GM18909 (cell line): ENCODE results near the gene GULP1.
"Not testable (repeated sequence)": the region's sequence is repeated elsewhere in the genome, so short reads cannot be mapped to it uniquely, and the experiment has no call there.

Experiments used
- ATAC-seq: cut with Tn5 transposase; IDR thresholded peaks from one replicate; pipeline ENCODE4 v1.9.1; 2021; ENCODE audit warnings: mild to moderate bottlenecking; ENCODE audit not compliant: unreplicated experiment, poor library complexity

GULP1 gene

GRCh38 chr2:188517549-188518215, 226.0 kb downstream of the GULP1 start:
- ATAC-seq: no peak

- ATAC-seq: no peak
Observed at GRCh38 chr2:188518381-188518780, 226.7 kb downstream of the GULP1 start.

GRCh38 chr2:188519136-188519535, 227.5 kb downstream of the GULP1 start:
- ATAC-seq: no peak

GRCh38 chr2:188522517-188522916, 230.8 kb downstream of the GULP1 start:
- no peak for ATAC-seq

- ATAC-seq: no peak
Observed at GRCh38 chr2:188523919-188524318, 232.2 kb downstream of the GULP1 start.

GRCh38 chr2:188524519-188525113, 232.9 kb downstream of the GULP1 start:
- peak; percentile 88 for ATAC-seq

- ATAC-seq: no peak
Observed at GRCh38 chr2:188526701-188527100, 235.0 kb downstream of the GULP1 start.

GRCh38 chr2:188527141-188527540, 235.5 kb downstream of the GULP1 start:
- ATAC-seq: no peak

GRCh38 chr2:188527581-188527993, 235.9 kb downstream of the GULP1 start:
- ATAC-seq: no peak

- no peak for ATAC-seq
Observed at GRCh38 chr2:188529710-188530109, 238.0 kb downstream of the GULP1 start.

GRCh38 chr2:188534875-188535274, 243.2 kb downstream of the GULP1 start:
- no peak for ATAC-seq

GRCh38 chr2:188551671-188552070, 260.0 kb downstream of the GULP1 start:
- no peak for ATAC-seq

GRCh38 chr2:188557081-188557480, 265.4 kb downstream of the GULP1 start:
- ATAC-seq: no peak

- not testable (repeated sequence) for ATAC-seq
Observed at GRCh38 chr2:188559455-188559854, 267.8 kb downstream of the GULP1 start.

- ATAC-seq: no peak
Observed at GRCh38 chr2:188561473-188561979, 269.9 kb downstream of the GULP1 start.

GRCh38 chr2:188569431-188570165, 277.9 kb downstream of the GULP1 start:
- ATAC-seq: no peak

- ATAC-seq: no peak
Observed at GRCh38 chr2:188570370-188570769, 278.7 kb downstream of the GULP1 start.

GRCh38 chr2:188571543-188572303, 280.0 kb downstream of the GULP1 start:
- ATAC-seq: no peak

GRCh38 chr2:188572592-188572991, 280.9 kb downstream of the GULP1 start:
- no peak for ATAC-seq

- ATAC-seq: no peak
Observed at GRCh38 chr2:188573453-188573852, 281.8 kb downstream of the GULP1 start.

- no peak for ATAC-seq
Observed at GRCh38 chr2:188576006-188576405, 284.3 kb downstream of the GULP1 start.
